ENCODE measurements around the gene FBXL14.
"Not testable (repeated sequence)": the region's sequence is repeated elsewhere in the genome, so short reads cannot be mapped to it uniquely, and the experiment has no call there.

The FBXL14 gene

GRCh38 chr12:1566449-1567135 is 27.8 kb downstream of the FBXL14 start:
- DNase-seq = no peak

GRCh38 chr12:1565172-1565571 is 29.2 kb downstream of the FBXL14 start:
- DNase-seq = no peak

- no peak for DNase-seq
These were observed 30.3 kb downstream of the FBXL14 start for GRCh38 chr12:1564067-1564466.

- no peak for DNase-seq
These were observed 31.5 kb downstream of the FBXL14 start for GRCh38 chr12:1562813-1563407.

- no peak for DNase-seq
These were observed 33.7 kb downstream of the FBXL14 start for GRCh38 chr12:1560704-1561103.

GRCh38 chr12:1559676-1560091 is 34.7 kb downstream of the FBXL14 start:
- DNase-seq = no peak

GRCh38 chr12:1558108-1558507 is 36.3 kb downstream of the FBXL14 start:
- not testable (repeated sequence) for DNase-seq

- DNase-seq = peak; percentile 29
These were observed 40.1 kb downstream of the FBXL14 start for GRCh38 chr12:1553987-1554982.

GRCh38 chr12:1553536-1553935 is 40.8 kb downstream of the FBXL14 start:
- DNase-seq = no peak

- DNase-seq = no peak
These were observed 41.4 kb downstream of the FBXL14 start for GRCh38 chr12:1552911-1553491.

- DNase-seq = no peak
These were observed 42.2 kb downstream of the FBXL14 start for GRCh38 chr12:1552171-1552570.

- no peak for DNase-seq
These were observed 42.9 kb downstream of the FBXL14 start for GRCh38 chr12:1551496-1551895.

GRCh38 chr12:1546931-1547640 is 47.3 kb downstream of the FBXL14 start:
- no peak for DNase-seq

GRCh38 chr12:1544996-1545700 is 49.2 kb downstream of the FBXL14 start:
- no peak for DNase-seq

- no peak for DNase-seq
These were observed 51.8 kb downstream of the FBXL14 start for GRCh38 chr12:1542599-1542998.

- DNase-seq = no peak
These were observed 53.7 kb downstream of the FBXL14 start for GRCh38 chr12:1540690-1541089.

- DNase-seq = no peak
These were observed 55.2 kb downstream of the FBXL14 start for GRCh38 chr12:1539135-1539534.

GRCh38 chr12:1536817-1537216 is 57.6 kb downstream of the FBXL14 start:
- no peak for DNase-seq

GRCh38 chr12:1534748-1535147 is 59.6 kb downstream of the FBXL14 start:
- no peak for DNase-seq

GRCh38 chr12:1533602-1534304 is 60.6 kb downstream of the FBXL14 start:
- peak; percentile 42 for DNase-seq

- no peak for DNase-seq
These were observed 61.2 kb downstream of the FBXL14 start for GRCh38 chr12:1533205-1533601.

All from activated naive CD4-positive, alpha-beta T cell treated with anti-CD3 and anti-CD28 coated beads, Interleukin-2, amount 50 U/mL, for 16 hours (primary cell).